HG03064 (cell line): ENCODE data around the gene CXCL14.

ENCODE experiments used
- ATAC-seq: cut with Tn5 transposase; IDR thresholded peaks from one replicate; pipeline ENCODE4 v1.9.1; 2021; ENCODE audit warnings: low read depth; ENCODE audit not compliant: unreplicated experiment

Gene CXCL14

GRCh38 chr5:135598691-135599395 lies 20.1 kb upstream of the CXCL14 start:
- no peak for ATAC-seq

GRCh38 chr5:135596788-135597187 lies 18.0 kb upstream of the CXCL14 start:
- ATAC-seq, result no peak

DNA sequence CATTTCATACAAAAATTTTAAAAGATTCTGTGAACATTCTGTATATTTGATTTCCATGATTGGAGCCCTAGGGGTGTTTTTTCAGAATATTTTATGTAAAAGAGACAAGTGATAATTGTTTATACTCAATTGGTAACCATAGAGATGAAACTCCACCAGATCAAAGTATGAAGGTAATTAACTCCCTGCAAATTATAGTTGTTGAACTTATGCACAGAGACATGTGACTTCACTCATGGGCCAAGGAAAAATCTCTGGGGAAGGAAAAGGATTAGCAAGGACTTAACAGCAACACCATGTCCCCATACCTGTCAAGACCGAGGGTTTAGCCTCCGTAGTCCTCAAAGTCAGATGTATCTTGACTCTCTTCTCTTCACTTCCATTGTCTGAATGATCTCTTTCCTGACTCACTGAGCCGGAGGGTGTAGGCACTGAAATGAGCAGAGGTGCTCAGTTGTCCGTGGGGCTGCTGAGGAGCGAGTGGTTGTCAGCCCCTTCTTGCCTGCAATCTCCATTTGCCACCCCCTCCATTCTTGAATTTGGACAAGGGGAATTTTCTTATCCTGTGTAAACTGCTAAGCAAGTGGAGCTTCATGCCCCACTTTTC lies 17.5 kb upstream of the CXCL14 start:
- ATAC-seq, result no peak

- no peak for ATAC-seq
These were observed 15.7 kb upstream of the CXCL14 start for GRCh38 chr5:135594416-135594960.

DNA sequence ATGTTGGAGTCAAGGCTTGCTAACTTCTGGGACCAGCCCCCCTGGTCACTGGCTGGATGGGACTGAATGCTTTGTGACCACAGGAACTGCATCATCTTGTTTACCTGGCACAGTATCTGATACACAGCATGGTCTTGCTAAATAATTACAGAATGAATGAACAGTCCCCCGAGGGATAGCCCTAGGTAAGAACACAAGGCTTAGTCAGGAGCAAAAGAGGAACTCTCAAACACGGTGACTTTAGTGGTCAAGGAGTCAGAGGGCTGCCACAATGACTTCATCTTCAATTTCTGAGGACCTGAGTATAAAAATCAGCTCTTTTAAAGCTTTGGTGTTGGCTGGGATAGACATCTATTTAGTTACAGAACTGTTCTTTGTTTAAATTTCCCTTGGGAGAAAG lies 15.1 kb upstream of the CXCL14 start:
- no peak for ATAC-seq

DNA sequence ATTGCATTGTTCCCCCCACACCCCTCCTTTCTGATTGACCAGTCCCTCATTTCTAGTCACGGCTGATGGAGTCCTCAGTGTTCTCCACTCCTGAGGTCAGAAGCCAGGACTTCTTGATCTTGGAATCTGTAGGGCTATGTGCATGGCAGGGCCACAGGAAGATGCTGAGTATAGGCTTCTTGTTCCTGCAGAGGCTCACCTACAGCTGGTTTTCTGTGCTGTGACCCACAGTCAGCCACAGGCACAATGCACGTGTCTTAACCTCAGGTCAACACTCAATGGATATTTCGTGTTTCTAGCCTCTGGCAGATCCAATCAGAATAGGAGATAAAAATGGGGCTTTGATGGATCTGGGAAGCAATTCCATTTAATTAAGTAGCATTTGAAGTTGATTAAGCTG lies 14.3 kb upstream of the CXCL14 start:
- ATAC-seq, result no peak

DNA sequence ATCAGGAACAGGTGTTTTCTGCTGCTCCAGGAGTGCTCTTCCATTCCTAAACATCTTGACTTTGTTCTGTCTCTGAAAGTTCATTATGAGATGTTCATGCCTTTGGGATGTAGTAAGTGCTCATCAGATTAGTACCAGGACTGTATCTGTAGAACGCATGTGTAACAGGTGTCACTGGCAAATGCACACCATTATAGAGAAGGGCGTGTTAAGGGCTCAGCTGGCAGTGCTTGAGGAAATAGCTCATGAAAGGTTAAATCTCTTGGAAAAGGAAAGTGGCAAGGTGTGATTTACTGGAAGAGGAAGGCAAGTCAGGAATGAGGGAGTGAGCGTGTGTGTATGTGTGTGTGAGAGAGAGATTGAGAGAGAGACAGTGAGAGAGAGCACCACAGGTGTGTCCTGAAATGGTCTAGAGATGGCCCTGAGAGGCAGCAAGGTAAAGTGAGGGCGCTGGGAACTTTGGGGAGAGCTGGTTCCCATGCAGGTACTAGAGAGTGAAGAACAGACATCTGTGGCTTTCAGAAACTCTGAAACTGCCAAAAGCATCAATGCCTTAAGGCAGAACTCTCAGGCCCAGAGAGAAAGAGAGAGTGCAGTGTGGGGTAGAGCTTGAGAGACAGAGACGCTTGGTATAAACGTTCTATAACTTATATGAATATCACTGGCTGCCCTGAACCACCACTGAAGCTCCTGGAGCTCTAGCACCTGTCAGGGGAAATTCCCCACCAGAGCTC lies 13.7 kb upstream of the CXCL14 start:
- ATAC-seq, result no peak

GRCh38 chr5:135591277-135591676 lies 12.5 kb upstream of the CXCL14 start:
- ATAC-seq, result no peak

GRCh38 chr5:135589152-135589551 lies 10.4 kb upstream of the CXCL14 start:
- ATAC-seq, result no peak

- ATAC-seq, result no peak
These were observed 9.2 kb upstream of the CXCL14 start for GRCh38 chr5:135587721-135588663.

DNA sequence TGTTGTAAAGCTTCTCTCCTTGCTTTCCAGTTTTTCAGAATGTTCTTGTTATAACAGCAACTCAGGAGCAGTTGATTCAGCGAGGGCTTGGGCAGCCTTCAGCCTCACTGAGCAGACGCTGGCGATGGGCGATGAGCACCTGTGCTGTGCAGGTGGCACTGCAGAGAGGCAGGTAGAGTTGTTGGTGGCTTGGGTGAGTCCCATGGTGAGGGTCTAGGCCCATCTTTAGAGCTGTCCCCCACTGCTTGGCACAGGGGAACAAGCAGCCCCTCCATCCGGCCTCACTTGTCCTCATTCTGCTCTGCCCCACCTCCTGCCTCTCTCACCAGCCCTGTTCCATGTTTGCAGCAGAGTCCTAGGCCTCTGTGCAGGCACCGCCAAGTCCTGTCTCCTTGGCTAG lies 6.1 kb upstream of the CXCL14 start:
- ATAC-seq, result no peak

- ATAC-seq, result no peak
These were observed 5.5 kb upstream of the CXCL14 start for GRCh38 chr5:135584276-135584675.

DNA sequence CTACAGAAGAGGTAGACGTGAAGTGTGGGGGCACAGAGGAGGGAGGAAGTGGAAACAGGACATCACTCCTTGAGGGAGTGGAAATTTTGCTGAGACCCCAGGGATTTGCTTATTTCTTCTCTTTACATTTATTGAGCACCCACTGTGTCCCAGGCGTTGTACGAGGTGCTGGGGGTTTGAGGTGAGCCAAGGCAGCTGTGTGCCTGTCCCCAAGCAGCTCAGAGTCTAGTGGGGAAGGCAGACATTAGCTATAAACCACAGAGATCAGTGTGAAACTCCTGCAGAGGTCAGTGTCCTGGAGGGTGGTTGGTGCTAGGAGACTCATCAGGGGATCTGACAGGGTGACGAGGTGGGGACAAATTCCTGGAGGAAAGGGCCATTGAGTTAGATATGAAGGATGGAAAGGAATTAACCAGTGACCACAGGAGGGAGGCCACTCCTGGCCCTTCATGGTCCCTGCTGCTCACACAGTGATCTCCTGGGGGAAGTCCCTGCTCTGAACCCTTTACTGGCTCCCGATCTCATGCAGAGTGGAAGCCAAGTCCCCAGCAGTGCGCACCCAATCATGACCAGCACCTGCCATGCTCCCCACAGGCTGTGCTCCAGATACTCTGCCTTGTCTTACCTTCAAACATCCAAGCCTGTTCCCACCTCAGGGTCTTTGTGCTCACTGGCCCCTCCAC lies 3.4 kb upstream of the CXCL14 start:
- no peak for ATAC-seq

DNA sequence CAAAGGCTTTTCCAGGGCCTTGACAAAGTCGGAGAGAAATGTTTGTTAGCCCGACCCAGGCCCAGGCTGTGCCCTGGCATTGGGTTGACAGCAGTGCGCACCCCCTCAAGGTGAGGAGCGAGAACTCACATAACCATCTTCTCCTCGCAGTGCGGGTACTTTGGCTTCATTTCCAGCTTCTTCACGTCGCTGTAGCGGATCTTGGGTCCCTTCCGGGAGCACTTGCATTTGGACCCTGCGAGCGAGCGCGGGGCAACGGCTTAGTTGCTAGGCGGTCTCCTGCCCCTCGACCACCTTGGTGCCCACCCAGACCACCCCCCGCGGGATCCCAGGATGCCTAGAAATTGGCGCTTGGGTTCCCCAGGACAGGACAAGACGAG lies 496 bp downstream of the CXCL14 start:
- ATAC-seq, result no peak

GRCh38 chr5:135577421-135577820 lies 1.4 kb downstream of the CXCL14 start:
- ATAC-seq, result no peak

GRCh38 chr5:135576075-135576599 lies 2.7 kb downstream of the CXCL14 start:
- no peak for ATAC-seq

GRCh38 chr5:135574493-135574892 lies 4.3 kb downstream of the CXCL14 start:
- ATAC-seq, result no peak

DNA sequence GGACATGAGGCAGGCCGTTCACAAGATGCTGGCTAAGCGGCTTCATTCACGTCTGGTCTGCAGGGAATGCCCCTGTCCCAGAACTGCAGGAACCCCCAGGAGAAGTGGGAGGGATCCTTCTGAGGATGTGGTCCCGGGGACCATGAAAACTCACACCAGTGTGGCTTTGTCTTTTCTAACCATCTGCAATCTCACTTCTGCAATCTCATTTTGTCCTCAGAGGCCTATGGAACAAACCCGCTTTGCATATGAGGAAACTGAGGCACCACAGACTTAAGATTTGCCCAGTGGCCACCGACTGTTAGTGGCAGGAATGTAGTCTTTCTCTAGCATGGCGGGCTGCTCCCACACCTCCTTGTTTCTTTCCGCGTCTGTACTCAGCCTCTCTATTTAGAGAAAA lies 6.9 kb downstream of the CXCL14 start:
- no peak for ATAC-seq

- no peak for ATAC-seq
These were observed 7.7 kb downstream of the CXCL14 start for GRCh38 chr5:135571066-135571609.

- no peak for ATAC-seq
These were observed 8.4 kb downstream of the CXCL14 start for GRCh38 chr5:135570453-135570764.
